WI38 (cell line): ENCODE measurements around the gene NAT14.

Source experiments
- H3K4me3 ChIP-seq: 2 replicates; pipeline ENCODE4 v1.5.1; 2011; ENCODE audit warnings: low read depth, mild to moderate bottlenecking, control low read depth, low read length
- TF ChIP-seq, protein P1 (sequence below): IDR thresholded peaks from 2 replicates; pipeline ENCODE4 v1.5.1; 2012; ENCODE audit warnings: low read depth, mild to moderate bottlenecking, control low read depth, low read length

The NAT14 gene

DNA sequence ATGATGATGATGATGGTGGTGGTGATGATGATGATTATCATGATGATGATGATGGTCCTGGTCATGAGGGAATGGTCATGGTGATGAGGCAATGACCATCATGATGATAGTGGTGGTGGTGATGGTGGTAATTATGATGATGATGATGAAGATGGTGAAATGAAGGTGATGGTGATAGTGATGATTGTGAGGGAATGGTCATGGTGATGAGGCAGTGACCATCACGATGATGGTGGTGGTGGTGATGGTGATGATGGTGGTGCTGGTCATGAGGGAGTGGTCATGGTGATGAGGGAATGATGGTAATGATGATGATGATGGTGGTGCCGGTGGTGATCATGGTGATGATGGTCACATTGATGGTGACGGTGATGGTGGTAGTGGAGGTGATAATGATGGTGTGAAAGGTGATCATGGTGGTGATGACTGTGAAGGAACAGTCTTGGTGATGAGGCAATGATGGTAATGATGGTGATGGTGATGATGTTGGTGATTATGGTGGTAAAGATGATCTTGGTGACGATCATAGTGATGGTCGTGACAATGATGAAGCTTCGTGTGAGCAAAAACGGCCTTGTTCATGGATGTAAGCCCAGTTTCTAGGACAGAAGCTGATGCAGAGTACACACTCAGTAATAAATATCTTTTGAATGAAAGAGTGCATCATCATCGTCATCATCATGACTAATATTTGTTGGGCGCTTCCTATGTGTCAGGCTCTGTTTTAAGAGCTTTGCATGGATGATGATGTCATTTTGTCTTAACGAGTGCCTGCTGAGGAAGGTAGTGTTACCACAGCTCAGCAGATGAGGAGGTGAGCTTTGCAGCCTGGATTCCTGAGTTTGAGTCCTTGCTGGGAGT lies 34.7 kb downstream of the NAT14 start:
- H3K4me3 ChIP-seq = no peak overlapping the region
- TF ChIP-seq, protein P1, sequence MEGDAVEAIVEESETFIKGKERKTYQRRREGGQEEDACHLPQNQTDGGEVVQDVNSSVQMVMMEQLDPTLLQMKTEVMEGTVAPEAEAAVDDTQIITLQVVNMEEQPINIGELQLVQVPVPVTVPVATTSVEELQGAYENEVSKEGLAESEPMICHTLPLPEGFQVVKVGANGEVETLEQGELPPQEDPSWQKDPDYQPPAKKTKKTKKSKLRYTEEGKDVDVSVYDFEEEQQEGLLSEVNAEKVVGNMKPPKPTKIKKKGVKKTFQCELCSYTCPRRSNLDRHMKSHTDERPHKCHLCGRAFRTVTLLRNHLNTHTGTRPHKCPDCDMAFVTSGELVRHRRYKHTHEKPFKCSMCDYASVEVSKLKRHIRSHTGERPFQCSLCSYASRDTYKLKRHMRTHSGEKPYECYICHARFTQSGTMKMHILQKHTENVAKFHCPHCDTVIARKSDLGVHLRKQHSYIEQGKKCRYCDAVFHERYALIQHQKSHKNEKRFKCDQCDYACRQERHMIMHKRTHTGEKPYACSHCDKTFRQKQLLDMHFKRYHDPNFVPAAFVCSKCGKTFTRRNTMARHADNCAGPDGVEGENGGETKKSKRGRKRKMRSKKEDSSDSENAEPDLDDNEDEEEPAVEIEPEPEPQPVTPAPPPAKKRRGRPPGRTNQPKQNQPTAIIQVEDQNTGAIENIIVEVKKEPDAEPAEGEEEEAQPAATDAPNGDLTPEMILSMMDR = no peak

GRCh38 chr19:55520691-55521292 lies 35.8 kb downstream of the NAT14 start:
- H3K4me3 ChIP-seq = no peak overlapping the region
- TF ChIP-seq, protein P1 = no peak

- H3K4me3 ChIP-seq = no peak overlapping the region
- TF ChIP-seq, protein P1 = no peak
Observed at GRCh38 chr19:55525289-55526101, 40.5 kb downstream of the NAT14 start.

GRCh38 chr19:55526216-55527196 lies 41.5 kb downstream of the NAT14 start:
- TF ChIP-seq, protein P1 = no peak
- H3K4me3 ChIP-seq = no peak overlapping the region

- TF ChIP-seq, protein P1 = no peak
- H3K4me3 ChIP-seq = no peak overlapping the region
Observed at GRCh38 chr19:55527197-55528029, 42.4 kb downstream of the NAT14 start.
